GM13977 (cell line): ENCODE results near the gene C2orf68.

Experiments used
- DNase-seq: peaks from one replicate; pipeline ENCODE4 v3.0.0; 2012; ENCODE audit warnings: low spot score
- CTCF ChIP-seq: IDR thresholded peaks from 2 replicates; pipeline ENCODE4 v1.5.1; 2012; ENCODE audit warnings: mild to moderate bottlenecking, control low read depth; ENCODE audit not compliant: insufficient read depth; ENCODE audit errors: extremely low read depth, missing control alignments
- in situ Hi-C: fragments of 300-500 bp; cut with MboI; formaldehyde crosslinking; loops from one replicate; pipeline ENCODE4 v1.12.0; 2022; ENCODE audit warnings: low sequenced_read_pairs, low pct_unique_long_range_greater_than_20kb, mixed read lengths, inconsistent platforms; ENCODE audit not compliant: unreplicated experiment

C2orf68 gene

DNA sequence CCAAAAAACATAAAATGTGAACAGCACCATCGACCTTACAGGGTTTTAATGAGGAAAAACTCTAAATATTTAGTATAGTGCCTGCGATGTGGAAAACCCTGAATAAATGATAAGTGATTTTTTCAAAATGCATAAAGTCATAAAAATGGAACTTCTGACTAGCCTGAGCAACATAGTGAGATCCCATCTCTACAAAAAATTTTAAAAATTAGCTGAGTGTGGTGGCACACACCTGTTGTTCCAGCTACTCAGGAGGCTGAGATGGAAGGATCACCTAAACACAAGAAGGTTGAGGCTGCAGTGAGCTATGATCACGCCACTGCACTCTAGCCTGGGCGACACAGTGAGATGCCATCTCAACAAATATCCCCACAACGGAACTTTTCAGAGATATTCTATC, 54.7 kb downstream of the C2orf68 start:
- DNase-seq: no peak
- in situ Hi-C loops: no loop called here
- TF ChIP-seq CTCF: no peak
